HCT116 (cell line): ENCODE results near the gene STK35. TPM values are rescaled to one million over a fixed set of nuclear protein-coding genes. Genes with fewer than 3 reads are reported as not detected.

Experiments
- ATAC-seq: fragments of 200-7000 bp; cut with Tn5 transposase; 2 replicates; pipeline ENCODE4 v1.9.1; 2020; ENCODE audit warnings: mild to moderate bottlenecking, moderate library complexity
- BruUV-seq: library from RNA; stranded (reverse); fragments of 400-500 nt; replicated peaks from 2 replicates; lab custom pipeline; 2021; lab: Mats Ljungman, UMichigan
- CTCF ChIA-PET: fragments of 300-600 bp; sonication (Branson Sonifier 250); formaldehyde crosslinking; loops from one replicate; lab custom pipeline; 2021; ENCODE audit warnings: antibody characterized with exemption; lab: Charles Lee
- POLR2A ChIA-PET: fragments of 300-600, 350-600 bp; sonication (Branson Sonifier 250); formaldehyde crosslinking; loops from one replicate; lab custom pipeline; 2021; ENCODE audit warnings: antibody characterized with exemption; lab: Charles Lee
- RAD21 ChIA-PET, 2 experiments: fragments of 300-600 bp; sonication (Branson Sonifier 250); formaldehyde crosslinking; loops; one replicate each; lab custom pipeline; 2023; ENCODE audit warnings: low total read pairs in 2 of 2; ENCODE audit not compliant: uncharacterized antibody in 2 of 2, unreplicated experiment in 2 of 2, low non-redundant PET in 1 of 2; lab: Charles Lee
- DNase-seq: peaks from one replicate; pipeline ENCODE4 v3.0.0-alpha.2; 2010; ENCODE audit warnings: low read depth, low spot score
- H2AFZ ChIP-seq: fragments of 200-600 bp; shearing (Covaris generic), sonication (generic); 2 replicates; pipeline ENCODE4 v1.6.1; 2017; ENCODE audit warnings: low read depth, mixed run types, mixed read lengths, antibody characterized with exemption, low read length; ENCODE audit not compliant: poor library complexity, severe bottlenecking
- H3K27ac ChIP-seq: 2 replicates; pipeline ENCODE4 v1.5.1; 2012; ENCODE audit warnings: low read depth, low read length
- H3K27me3 ChIP-seq: fragments of 200-600 bp; sonication (generic); 2 replicates; pipeline ENCODE4 v1.6.1; 2016; ENCODE audit warnings: mixed run types, low read length, mixed read lengths; ENCODE audit not compliant: insufficient read depth
- H3K36me3 ChIP-seq, 2 experiments: fragments of 200-500 bp in 1 of 2; fragments of 200-600 bp in 1 of 2; sonication (Bioruptor generic) in 1 of 2; sonication (generic) in 1 of 2; 2 replicates each; pipeline versions ENCODE4 v1.5.1 to v1.6.1; 2014 to 2016; ENCODE audit warnings: low read length in 2 of 2, inconsistent platforms in 1 of 2, mixed read lengths in 1 of 2, mixed run types in 1 of 2; ENCODE audit not compliant: insufficient read depth in 2 of 2, control insufficient read depth in 1 of 2
- H3K4me1 ChIP-seq, 2 experiments: fragments of 200-600 bp in 1 of 2; sonication (generic) in 1 of 2; 2 replicates each; pipeline versions ENCODE4 v1.5.1 to v1.6.1; 2012 to 2017; ENCODE audit warnings: low read length in 2 of 2, inconsistent platforms in 1 of 2, mild to moderate bottlenecking in 1 of 2, mixed read lengths in 1 of 2, mixed run types in 1 of 2, moderate library complexity in 1 of 2; ENCODE audit not compliant: insufficient read depth in 2 of 2, control insufficient read depth in 1 of 2
- H3K4me2 ChIP-seq: fragments of 200-600 bp; sonication (generic); 2 replicates; pipeline ENCODE4 v1.6.1; 2017; ENCODE audit warnings: mixed run types, low read length, mixed read lengths
- H3K4me3 ChIP-seq, 2 experiments: fragments of 200-600 bp in 1 of 2; sonication (generic) in 1 of 2; replicated peaks in 1 of 2; 2 replicates each; pipeline ENCODE4 v1.5.1; 2011 to 2016; ENCODE audit warnings: low read length in 2 of 2, control low read depth in 1 of 2, low read depth in 1 of 2, mild to moderate bottlenecking in 1 of 2, mixed read lengths in 1 of 2, mixed run types in 1 of 2
- H3K79me2 ChIP-seq: fragments of 200-600 bp; sonication (generic); 2 replicates; pipeline ENCODE4 v1.6.1; 2017; ENCODE audit warnings: mild to moderate bottlenecking, mixed run types, low read length, moderate library complexity, mixed read lengths; ENCODE audit not compliant: insufficient read depth
- H3K9ac ChIP-seq: fragments of 200-600 bp; sonication (generic); 2 replicates; pipeline ENCODE4 v1.6.1; 2016; ENCODE audit warnings: low read length, mixed read lengths
- H3K9me2 ChIP-seq: fragments of 200-600 bp; sonication (generic), shearing (Covaris generic); 2 replicates; pipeline ENCODE4 v1.6.1; 2017; ENCODE audit warnings: mixed run types, mild to moderate bottlenecking, moderate library complexity; ENCODE audit not compliant: insufficient read depth
- H3K9me3 ChIP-seq, 2 experiments: fragments of 200-500 bp in 1 of 2; fragments of 200-600 bp in 1 of 2; sonication (Bioruptor generic) in 1 of 2; sonication (generic) in 1 of 2; 2 replicates each; pipeline ENCODE4 v1.6.1; 2014 to 2017; ENCODE audit warnings: low read length in 2 of 2, mixed read lengths in 2 of 2, inconsistent platforms in 1 of 2, low read depth in 1 of 2, mild to moderate bottlenecking in 1 of 2, mixed run types in 1 of 2, moderate library complexity in 1 of 2; ENCODE audit not compliant: control insufficient read depth in 1 of 2, insufficient read depth in 1 of 2
- H4K20me1 ChIP-seq: fragments of 200-600 bp; sonication (generic), shearing (Covaris generic); 2 replicates; pipeline ENCODE4 v1.6.1; 2017; ENCODE audit warnings: mixed run types, mild to moderate bottlenecking, moderate library complexity; ENCODE audit not compliant: insufficient read depth
- CBX3 ChIP-seq: IDR thresholded peaks from 2 replicates; pipeline ENCODE4 v1.6.1; 2012; ENCODE audit warnings: low read depth
- ELF1 ChIP-seq: IDR thresholded peaks from 2 replicates; pipeline ENCODE4 v1.6.1; 2012; ENCODE audit warnings: low read depth, borderline replicate concordance
- EZH2 ChIP-seq: fragments of 200-600 bp; sonication (generic); IDR thresholded peaks from 2 replicates; pipeline ENCODE4 v1.6.1; 2017; ENCODE audit warnings: antibody characterized with exemption, mixed run types
- JUND ChIP-seq: IDR thresholded peaks from 2 replicates; pipeline ENCODE4 v1.6.1; 2012
- POLR2AphosphoS5 ChIP-seq: IDR thresholded peaks from 2 replicates; pipeline ENCODE4 v1.6.1; 2011; ENCODE audit warnings: mild to moderate bottlenecking, low read depth, low read length, moderate library complexity
- SRF ChIP-seq: IDR thresholded peaks from 2 replicates; pipeline ENCODE4 v1.6.1; 2012; ENCODE audit warnings: low read depth
- TCF7L2 ChIP-seq: IDR thresholded peaks from 2 replicates; pipeline ENCODE4 v1.7.0; 2011; ENCODE audit warnings: borderline replicate concordance, inconsistent platforms; ENCODE audit not compliant: insufficient read depth, insufficient read length; ENCODE audit errors: extremely low read depth
- intact Hi-C: fragments of 100-400 bp; cut with micrococcal nuclease; formaldehyde crosslinking; loops from 2 replicates; pipeline ENCODE4 v1.10.0; 2022
- total RNA-seq: library from RNA; stranded (reverse); gene quantifications from one replicate; pipeline ENCODE4 v1.2.1, GENCODE V29; 2021; ENCODE audit not compliant: unreplicated experiment
- TF ChIP-seq, protein P1 (sequence below): IDR thresholded peaks from 2 replicates; pipeline ENCODE4 v1.6.1; 2012
- TF ChIP-seq, protein P2 (sequence below): IDR thresholded peaks from 2 replicates; pipeline ENCODE4 v1.6.1; 2011; ENCODE audit warnings: mild to moderate bottlenecking, low read length, moderate library complexity; ENCODE audit not compliant: insufficient replicate concordance; ENCODE audit errors: extremely low read depth
- TF ChIP-seq, protein P3 (sequence below): IDR thresholded peaks from 2 replicates; pipeline ENCODE4 v1.6.1; 2012

The STK35 gene
- total RNA-seq, 1 experiment from 2014 or later = 32.8 TPM

- TF ChIP-seq SRF (no peak), POLR2AphosphoS5 (no peak), ELF1 (no peak), EZH2 (no peak), TCF7L2 (no peak), CBX3 (no peak), JUND (no peak)
- TF ChIP-seq, protein P1, sequence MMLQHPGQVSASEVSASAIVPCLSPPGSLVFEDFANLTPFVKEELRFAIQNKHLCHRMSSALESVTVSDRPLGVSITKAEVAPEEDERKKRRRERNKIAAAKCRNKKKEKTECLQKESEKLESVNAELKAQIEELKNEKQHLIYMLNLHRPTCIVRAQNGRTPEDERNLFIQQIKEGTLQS = no peak
- TF ChIP-seq, protein P2, sequence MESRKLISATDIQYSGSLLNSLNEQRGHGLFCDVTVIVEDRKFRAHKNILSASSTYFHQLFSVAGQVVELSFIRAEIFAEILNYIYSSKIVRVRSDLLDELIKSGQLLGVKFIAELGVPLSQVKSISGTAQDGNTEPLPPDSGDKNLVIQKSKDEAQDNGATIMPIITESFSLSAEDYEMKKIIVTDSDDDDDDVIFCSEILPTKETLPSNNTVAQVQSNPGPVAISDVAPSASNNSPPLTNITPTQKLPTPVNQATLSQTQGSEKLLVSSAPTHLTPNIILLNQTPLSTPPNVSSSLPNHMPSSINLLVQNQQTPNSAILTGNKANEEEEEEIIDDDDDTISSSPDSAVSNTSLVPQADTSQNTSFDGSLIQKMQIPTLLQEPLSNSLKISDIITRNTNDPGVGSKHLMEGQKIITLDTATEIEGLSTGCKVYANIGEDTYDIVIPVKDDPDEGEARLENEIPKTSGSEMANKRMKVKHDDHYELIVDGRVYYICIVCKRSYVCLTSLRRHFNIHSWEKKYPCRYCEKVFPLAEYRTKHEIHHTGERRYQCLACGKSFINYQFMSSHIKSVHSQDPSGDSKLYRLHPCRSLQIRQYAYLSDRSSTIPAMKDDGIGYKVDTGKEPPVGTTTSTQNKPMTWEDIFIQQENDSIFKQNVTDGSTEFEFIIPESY = no peak
- TF ChIP-seq, protein P3, sequence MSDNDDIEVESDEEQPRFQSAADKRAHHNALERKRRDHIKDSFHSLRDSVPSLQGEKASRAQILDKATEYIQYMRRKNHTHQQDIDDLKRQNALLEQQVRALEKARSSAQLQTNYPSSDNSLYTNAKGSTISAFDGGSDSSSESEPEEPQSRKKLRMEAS = no peak
These were observed 20.9 kb upstream of the STK35 start (continued) for GRCh38 chr20:2080532-2081224.

GRCh38 chr20:2084703-2085102, 16.9 kb upstream of the STK35 start:
- Histone ChIP-seq H3K27me3 (peaks cover 59% of the 10 kb centered on the region), H3K36me3 (no peaks in the 10 kb centered on the region), H3K27ac (no peak overlapping the region), H3K9me3 (no peaks in the 10 kb centered on the region), H3K9ac (no peak overlapping the region), H3K4me3 (no peak overlapping the region), H3K4me2 (no peak overlapping the region), H2AFZ (no peak overlapping the region), H3K79me2 (no peaks in the 10 kb centered on the region), H3K4me1 (no peaks in the 10 kb centered on the region), H4K20me1 (no peaks in the 10 kb centered on the region), H3K9me2 (no peaks in the 10 kb centered on the region)
- ATAC-seq (no peak), DNase-seq (no peak)
- BruUV-seq = no TSS peak
- ChIA-PET POLR2A (no interaction called here), RAD21 (no interaction called here), CTCF (no interaction called here)
- intact Hi-C loops = no loop called here
- TF ChIP-seq, protein P2 = no peak
